ENCODE results near the gene PRR16. TPM values are rescaled to one million over a fixed set of nuclear protein-coding genes. Genes with fewer than 3 reads are reported as not detected.
A peak's percentile ranks its signal among the peaks of the same experiment; 100 is the strongest.

PRR16 gene
- total RNA-seq, 1 donor from 2014 or later: 18.3 TPM

- Mint-ChIP-seq H3K4me1 (ENCODE audit: unreplicated experiment) (peaks cover 51% of the 10 kb centered on the region), H3K4me3 (ENCODE audit: unreplicated experiment) (no peak overlapping the region)
- no peak for TF ChIP-seq CTCF (IDR thresholded peaks at IDR 0.05)
Measured at GRCh38 chr5:120615967-120616645, 152.0 kb downstream of the PRR16 start.

GRCh38 chr5:120621339-120621738 is 157.2 kb downstream of the PRR16 start:
- no peak overlapping the region for H3K4me3 Mint-ChIP-seq (ENCODE audit: unreplicated experiment)

More at GRCh38 chr5:120615967-120616645, 152.0 kb downstream of the PRR16 start:
- Mint-ChIP-seq H3K36me3 (ENCODE audit: unreplicated experiment) (peaks cover 2% of the 10 kb centered on the region), H3K9me3 (ENCODE audit: unreplicated experiment) (no peaks in the 10 kb centered on the region), H3K27me3 (ENCODE audit: unreplicated experiment) (no peaks in the 10 kb centered on the region), H3K27ac (ENCODE audit: unreplicated experiment) (peak overlapping the region; percentile 88)
- no peak for DNase-seq (ENCODE audit: extremely low spot score, unreplicated experiment)

GRCh38 chr5:120624021-120624563 is 160.0 kb downstream of the PRR16 start:
- no peak for TF ChIP-seq CTCF (IDR thresholded peaks at IDR 0.05)
- H3K4me1 Mint-ChIP-seq (ENCODE audit: unreplicated experiment): peaks cover 54% of the 10 kb centered on the region
- DNase-seq (ENCODE audit: extremely low spot score, unreplicated experiment): no peak
- peak overlapping the region; percentile 90 for H3K27ac Mint-ChIP-seq (ENCODE audit: unreplicated experiment)
- H3K4me3 Mint-ChIP-seq (ENCODE audit: unreplicated experiment): peak overlapping the region; percentile 55
- peaks cover 4% of the 10 kb centered on the region for H3K9me3 Mint-ChIP-seq (ENCODE audit: unreplicated experiment)
- H3K27me3 Mint-ChIP-seq (ENCODE audit: unreplicated experiment): no peaks in the 10 kb centered on the region
- H3K36me3 Mint-ChIP-seq (ENCODE audit: unreplicated experiment): no peaks in the 10 kb centered on the region

More at GRCh38 chr5:120621339-120621738, 157.2 kb downstream of the PRR16 start:
- Mint-ChIP-seq H3K27ac (ENCODE audit: unreplicated experiment) (peak overlapping the region; percentile 0), H3K27me3 (ENCODE audit: unreplicated experiment) (no peaks in the 10 kb centered on the region), H3K36me3 (ENCODE audit: unreplicated experiment) (peaks cover 2% of the 10 kb centered on the region), H3K9me3 (ENCODE audit: unreplicated experiment) (peaks cover 4% of the 10 kb centered on the region), H3K4me1 (ENCODE audit: unreplicated experiment) (peaks cover 47% of the 10 kb centered on the region)
- TF ChIP-seq CTCF (IDR thresholded peaks at IDR 0.05): no peak
- DNase-seq (ENCODE audit: extremely low spot score, unreplicated experiment): no peak

DNA sequence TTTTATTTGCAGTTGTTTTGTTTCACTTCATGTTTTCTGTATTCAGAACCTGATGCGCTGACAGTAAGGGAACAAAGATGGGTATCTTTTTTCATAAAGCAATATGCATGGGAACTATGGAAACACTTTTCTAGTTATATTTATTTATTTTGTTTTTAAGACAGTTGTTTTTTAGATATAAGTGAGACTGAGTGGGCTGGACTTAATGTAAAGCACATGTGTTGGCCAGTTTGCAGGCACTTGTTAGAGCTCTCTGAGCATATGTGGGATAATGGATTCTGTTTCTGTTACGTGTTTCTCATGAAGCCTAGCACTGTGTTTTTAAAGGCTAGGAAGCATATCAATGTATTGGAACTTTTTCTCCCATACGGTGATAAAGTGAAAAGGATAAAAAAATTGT is 164.1 kb downstream of the PRR16 start:
- Mint-ChIP-seq H3K36me3 (ENCODE audit: unreplicated experiment) (peaks cover 10% of the 10 kb centered on the region), H3K4me3 (ENCODE audit: unreplicated experiment) (no peak overlapping the region), H3K27me3 (ENCODE audit: unreplicated experiment) (no peaks in the 10 kb centered on the region), H3K4me1 (ENCODE audit: unreplicated experiment) (peaks cover 37% of the 10 kb centered on the region), H3K9me3 (ENCODE audit: unreplicated experiment) (peaks cover 10% of the 10 kb centered on the region), H3K27ac (ENCODE audit: unreplicated experiment) (peak overlapping the region; percentile 13)
- DNase-seq (ENCODE audit: extremely low spot score, unreplicated experiment): no peak
- no peak for TF ChIP-seq CTCF (IDR thresholded peaks at IDR 0.05)

DNA sequence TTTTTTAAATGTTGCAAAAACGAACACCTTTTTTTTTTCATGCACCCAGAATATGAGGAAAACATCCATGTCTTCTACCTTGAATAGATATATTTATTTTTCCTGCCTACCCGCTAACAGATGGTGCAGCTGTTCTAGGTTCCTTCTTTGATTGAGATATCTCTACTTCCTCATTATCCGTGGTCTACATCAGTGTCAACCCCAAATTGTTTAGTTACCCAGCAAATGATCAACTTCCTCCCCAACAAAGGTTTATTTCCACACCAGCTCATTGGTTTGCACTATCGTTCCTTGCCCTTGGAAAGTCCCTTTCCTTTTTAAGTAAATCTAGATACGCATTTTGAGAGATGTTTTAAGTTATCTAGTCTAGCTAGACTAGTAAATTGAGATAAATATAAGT is 166.4 kb downstream of the PRR16 start:
- no peak overlapping the region for H3K27ac Mint-ChIP-seq (ENCODE audit: unreplicated experiment)
- H3K9me3 Mint-ChIP-seq (ENCODE audit: unreplicated experiment): peaks cover 10% of the 10 kb centered on the region
- H3K4me3 Mint-ChIP-seq (ENCODE audit: unreplicated experiment): no peak overlapping the region
- DNase-seq (ENCODE audit: extremely low spot score, unreplicated experiment): no peak
- no peaks in the 10 kb centered on the region for H3K27me3 Mint-ChIP-seq (ENCODE audit: unreplicated experiment)
- peaks cover 20% of the 10 kb centered on the region for H3K4me1 Mint-ChIP-seq (ENCODE audit: unreplicated experiment)
- TF ChIP-seq CTCF (IDR thresholded peaks at IDR 0.05): no peak
- H3K36me3 Mint-ChIP-seq (ENCODE audit: unreplicated experiment): peaks cover 14% of the 10 kb centered on the region
